ENCODE measurements around the gene PRPF18.

Gene PRPF18

DNA sequence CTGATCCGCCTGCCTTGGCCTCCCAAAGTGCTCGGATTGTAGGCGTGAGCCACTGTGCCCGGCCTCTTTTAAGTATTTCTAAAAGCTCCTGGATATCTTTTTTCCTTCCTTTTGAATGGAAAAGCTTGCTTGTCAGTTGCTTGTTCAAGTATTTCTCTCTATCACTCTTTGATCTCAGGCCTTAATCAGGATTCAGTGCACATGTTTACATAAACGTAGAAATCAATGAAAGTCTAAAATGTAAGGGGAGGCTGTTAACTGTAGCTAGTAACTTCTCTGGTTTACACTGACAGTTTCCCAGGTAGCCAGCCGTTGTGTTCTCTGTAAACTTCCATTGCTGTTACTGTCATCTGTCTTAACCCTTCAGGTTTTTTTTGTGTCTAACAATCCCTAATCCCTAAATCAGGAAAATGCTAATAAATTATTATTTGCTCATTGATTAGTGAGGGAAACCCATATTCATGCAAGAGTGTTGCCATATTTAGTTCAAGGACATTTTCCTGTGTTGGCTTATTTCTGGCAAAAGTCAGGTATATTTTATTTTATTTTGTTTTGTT is 1.5 kb upstream of the PRPF18 start:
- ATAC-seq (replicated peaks; ENCODE audit: extremely low read depth, poor library complexity, severe bottlenecking): no peak
- Mint-ChIP-seq H3K4me1 (peaks cover 33% of the 10 kb centered on the region), H3K36me3 (ENCODE audit: insufficient read depth) (peaks cover 6% of the 10 kb centered on the region), H3K9me3 (no peaks in the 10 kb centered on the region), H3K4me3 (no peak overlapping the region), H3K27ac (ENCODE audit: low read depth) (no peak overlapping the region), H3K27me3 (peaks cover 54% of the 10 kb centered on the region)
- no peak for DNase-seq (ENCODE audit: low spot score in 2 of 2)

DNA sequence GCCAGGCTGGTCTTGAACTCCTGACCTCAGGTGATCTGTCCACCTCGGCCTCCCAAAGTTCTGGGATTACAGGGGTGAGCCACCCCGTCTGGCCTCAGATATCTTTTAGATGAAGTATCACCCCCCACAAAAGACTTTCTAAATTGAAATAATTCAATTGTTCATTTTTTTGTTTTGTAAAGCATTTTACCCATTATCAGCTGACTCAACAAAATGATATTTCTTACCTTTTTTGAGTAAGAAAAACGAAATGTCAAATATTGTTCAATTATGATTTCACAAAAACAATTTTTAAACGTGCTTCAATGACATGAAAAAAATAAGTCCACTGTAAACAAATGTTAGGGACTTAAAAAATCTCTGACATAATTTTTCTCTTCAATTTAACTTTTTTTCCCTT is 822 bp upstream of the PRPF18 start:
- peaks cover 33% of the 10 kb centered on the region for H3K4me1 Mint-ChIP-seq
- no peak for ATAC-seq (replicated peaks; ENCODE audit: extremely low read depth, poor library complexity, severe bottlenecking)
- no peaks in the 10 kb centered on the region for H3K9me3 Mint-ChIP-seq
- peaks cover 48% of the 10 kb centered on the region for H3K27me3 Mint-ChIP-seq
- H3K36me3 Mint-ChIP-seq (ENCODE audit: insufficient read depth): peaks cover 10% of the 10 kb centered on the region
- no peak overlapping the region for H3K4me3 Mint-ChIP-seq
- no peak overlapping the region for H3K27ac Mint-ChIP-seq (ENCODE audit: low read depth)
- no peak for DNase-seq (ENCODE audit: low spot score in 2 of 2)

DNA sequence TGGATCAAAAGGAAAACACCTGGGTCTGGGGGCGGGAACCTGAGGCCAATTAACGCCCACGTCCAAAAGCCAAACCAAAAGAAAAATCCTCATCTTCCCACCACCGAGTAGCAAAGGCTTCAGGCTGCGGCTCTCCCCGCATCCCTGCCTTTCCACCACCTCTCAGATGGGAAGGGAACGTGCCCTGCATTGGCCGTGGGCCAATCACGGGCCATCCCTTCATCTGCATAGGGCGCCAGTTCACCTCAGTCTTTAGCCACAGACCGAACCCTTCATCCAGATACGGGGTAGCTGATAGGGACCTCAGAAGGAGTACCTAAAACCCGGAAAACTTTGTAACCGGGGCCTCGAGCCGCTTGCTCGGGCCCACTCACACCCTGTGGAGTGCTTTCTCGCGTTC is 626 bp downstream of the PRPF18 start:
- Mint-ChIP-seq H3K36me3 (ENCODE audit: insufficient read depth) (peaks cover 15% of the 10 kb centered on the region), H3K4me1 (peaks cover 34% of the 10 kb centered on the region)

DNA sequence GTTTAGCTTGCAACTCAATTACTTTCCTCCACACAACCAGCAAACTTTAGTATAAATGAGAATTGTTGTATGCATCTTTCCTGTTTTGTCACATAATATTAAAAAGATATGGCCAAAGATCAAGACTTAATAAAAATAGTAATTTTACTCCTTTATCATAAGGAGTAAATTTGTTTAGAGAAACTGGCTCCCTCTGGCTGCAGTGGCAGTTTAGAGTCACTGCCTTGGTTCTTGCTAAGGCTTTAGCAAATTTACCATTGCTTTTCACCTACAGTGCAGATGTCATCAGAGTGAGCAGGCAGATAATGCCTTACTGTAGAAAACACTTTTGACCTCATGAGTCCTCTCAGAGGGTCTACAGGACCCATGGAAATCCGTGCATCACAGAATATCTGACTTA is 2.6 kb downstream of the PRPF18 start:
- no peaks in the 10 kb centered on the region for H3K9me3 Mint-ChIP-seq
- H3K4me1 Mint-ChIP-seq: peaks cover 48% of the 10 kb centered on the region
- H3K27me3 Mint-ChIP-seq: peaks cover 14% of the 10 kb centered on the region
- no peak overlapping the region for H3K4me3 Mint-ChIP-seq
- no peak overlapping the region for H3K27ac Mint-ChIP-seq (ENCODE audit: low read depth)
- H3K36me3 Mint-ChIP-seq (ENCODE audit: insufficient read depth): peaks cover 17% of the 10 kb centered on the region
- no peak for ATAC-seq (replicated peaks; ENCODE audit: extremely low read depth, poor library complexity, severe bottlenecking)
- no peak for DNase-seq (ENCODE audit: low spot score in 2 of 2)

More for the DNA sequence above, 626 bp downstream of the PRPF18 start:
- ATAC-seq (replicated peaks; ENCODE audit: extremely low read depth, poor library complexity, severe bottlenecking) (no peak), DNase-seq (ENCODE audit: low spot score in 2 of 2) (no peak)
- H3K27ac Mint-ChIP-seq (ENCODE audit: low read depth): peak overlapping the region; percentile 98
- H3K27me3 Mint-ChIP-seq: peaks cover 33% of the 10 kb centered on the region
- no peaks in the 10 kb centered on the region for H3K9me3 Mint-ChIP-seq
- H3K4me3 Mint-ChIP-seq: peak overlapping the region; percentile 99

DNA sequence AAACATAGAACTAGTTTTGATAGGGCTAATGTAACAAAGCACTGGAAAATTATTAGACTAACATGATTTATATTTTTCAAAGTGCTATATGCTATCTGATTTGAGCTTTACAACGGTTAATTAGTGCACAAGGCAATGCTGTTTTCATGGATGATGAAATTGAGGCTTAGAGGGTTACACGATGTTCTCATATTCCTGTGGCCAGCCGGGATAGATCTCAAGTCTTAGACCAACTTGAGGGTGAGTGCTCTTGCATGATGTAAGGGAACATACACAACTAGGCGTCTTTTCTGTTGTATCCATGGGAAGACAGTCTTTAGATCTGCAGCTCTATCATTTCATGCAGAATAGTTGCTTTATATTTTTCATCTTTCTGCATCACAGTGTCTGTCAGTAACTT is 4.1 kb downstream of the PRPF18 start:
- DNase-seq (ENCODE audit: low spot score in 2 of 2) (no peak), ATAC-seq (replicated peaks; ENCODE audit: extremely low read depth, poor library complexity, severe bottlenecking) (no peak)
- Mint-ChIP-seq H3K27me3 (no peaks in the 10 kb centered on the region), H3K9me3 (no peaks in the 10 kb centered on the region), H3K4me1 (peaks cover 55% of the 10 kb centered on the region), H3K36me3 (ENCODE audit: insufficient read depth) (peaks cover 19% of the 10 kb centered on the region), H3K4me3 (no peak overlapping the region), H3K27ac (ENCODE audit: low read depth) (no peak overlapping the region)

DNA sequence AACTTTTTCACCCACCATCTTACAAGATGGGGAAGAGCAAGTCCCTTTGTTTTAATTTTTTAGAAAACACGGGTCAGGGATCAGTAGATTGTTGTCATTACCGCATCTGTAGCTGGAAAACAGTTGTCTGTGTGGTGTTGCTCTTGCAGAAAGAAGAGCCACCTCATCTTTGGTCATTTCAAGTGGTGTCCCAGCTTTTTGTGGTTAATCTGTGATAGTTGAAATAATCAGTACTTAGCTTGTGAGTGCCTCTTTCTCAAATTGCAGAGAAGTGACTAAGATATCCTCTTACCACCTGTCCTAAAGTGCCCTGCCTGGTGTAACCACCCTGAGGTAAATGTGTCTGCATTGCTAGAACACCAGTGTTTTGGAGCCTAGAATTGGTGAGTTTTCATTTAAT is 5.5 kb downstream of the PRPF18 start:
- no peaks in the 10 kb centered on the region for H3K27me3 Mint-ChIP-seq
- H3K9me3 Mint-ChIP-seq: no peaks in the 10 kb centered on the region
- no peak overlapping the region for H3K4me3 Mint-ChIP-seq
- no peak overlapping the region for H3K27ac Mint-ChIP-seq (ENCODE audit: low read depth)
- DNase-seq (ENCODE audit: low spot score in 2 of 2): no peak
- peaks cover 24% of the 10 kb centered on the region for H3K36me3 Mint-ChIP-seq (ENCODE audit: insufficient read depth)
- no peak for ATAC-seq (replicated peaks; ENCODE audit: extremely low read depth, poor library complexity, severe bottlenecking)
- peaks cover 53% of the 10 kb centered on the region for H3K4me1 Mint-ChIP-seq

DNA sequence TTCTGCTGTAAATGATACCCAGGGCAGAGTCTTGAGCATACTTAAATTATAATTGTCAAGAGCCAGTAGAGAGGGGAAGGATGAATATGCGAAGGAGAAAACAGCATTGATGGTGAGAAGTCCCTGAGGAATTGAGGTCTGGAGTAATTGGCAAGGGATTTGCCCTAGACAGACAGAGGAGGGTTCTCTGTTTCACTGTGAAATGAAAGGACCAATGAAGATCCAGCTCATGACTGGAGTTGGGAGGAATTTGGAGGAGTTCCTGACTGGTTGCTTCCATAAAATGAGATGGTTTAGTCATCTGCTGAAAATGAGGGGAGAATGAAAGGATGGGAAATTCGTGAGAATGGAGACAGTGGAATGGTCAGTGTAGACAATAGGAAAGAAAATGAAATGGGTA is 6.8 kb downstream of the PRPF18 start:
- ATAC-seq (replicated peaks; ENCODE audit: extremely low read depth, poor library complexity, severe bottlenecking) (no peak), DNase-seq (ENCODE audit: low spot score in 2 of 2) (no peak)
- H3K4me3 Mint-ChIP-seq: no peak overlapping the region
- no peak overlapping the region for H3K27ac Mint-ChIP-seq (ENCODE audit: low read depth)
- H3K36me3 Mint-ChIP-seq (ENCODE audit: insufficient read depth): peaks cover 29% of the 10 kb centered on the region
- H3K4me1 Mint-ChIP-seq: peaks cover 44% of the 10 kb centered on the region
- H3K9me3 Mint-ChIP-seq: no peaks in the 10 kb centered on the region
- H3K27me3 Mint-ChIP-seq: no peaks in the 10 kb centered on the region

DNA sequence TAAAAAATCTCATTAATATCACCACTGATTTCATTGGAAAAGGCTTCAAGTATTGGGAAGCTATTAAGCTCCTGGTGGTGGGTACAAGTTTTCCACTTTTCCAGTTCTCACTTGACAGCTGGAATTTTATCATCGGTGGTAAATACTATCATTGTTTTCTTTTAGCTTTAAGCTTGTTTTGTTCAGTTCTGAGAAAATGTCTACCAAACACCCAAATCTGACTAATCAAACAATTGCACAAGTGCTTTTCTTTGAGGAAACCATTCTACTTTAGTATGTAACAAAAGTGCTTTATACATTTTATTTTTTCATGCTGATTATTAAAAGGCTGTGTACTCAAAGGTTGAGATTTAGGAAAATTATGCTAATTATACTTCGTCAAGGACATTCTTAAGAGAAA is 7.9 kb downstream of the PRPF18 start:
- H3K36me3 Mint-ChIP-seq (ENCODE audit: insufficient read depth): peaks cover 32% of the 10 kb centered on the region
- H3K4me3 Mint-ChIP-seq: no peak overlapping the region
- DNase-seq (ENCODE audit: low spot score in 2 of 2): no peak
- H3K4me1 Mint-ChIP-seq: peaks cover 34% of the 10 kb centered on the region
- no peak for ATAC-seq (replicated peaks; ENCODE audit: extremely low read depth, poor library complexity, severe bottlenecking)
- H3K9me3 Mint-ChIP-seq: no peaks in the 10 kb centered on the region
- H3K27me3 Mint-ChIP-seq: no peaks in the 10 kb centered on the region
- H3K27ac Mint-ChIP-seq (ENCODE audit: low read depth): no peak overlapping the region

DNA sequence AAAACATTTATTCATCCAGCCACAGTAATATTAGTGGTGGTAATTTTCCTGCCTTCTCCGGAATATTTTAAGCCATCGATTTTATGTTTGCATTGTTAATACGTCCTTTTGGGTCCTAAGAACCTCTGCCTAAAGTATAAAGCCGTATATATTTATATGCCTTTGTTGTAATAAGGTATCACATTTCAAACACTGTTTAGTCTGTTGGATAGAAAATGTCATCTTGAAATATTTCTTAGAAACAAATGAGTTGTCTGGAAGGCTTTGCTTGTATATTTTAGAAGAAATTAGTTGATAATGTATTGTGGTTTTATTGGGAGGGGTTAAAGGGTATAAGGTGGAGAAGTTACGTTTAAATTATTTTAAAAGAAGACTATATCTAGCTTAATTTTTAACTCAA is 11.1 kb downstream of the PRPF18 start:
- no peak overlapping the region for H3K4me3 Mint-ChIP-seq
- no peak overlapping the region for H3K27ac Mint-ChIP-seq (ENCODE audit: low read depth)
- ATAC-seq (replicated peaks; ENCODE audit: extremely low read depth, poor library complexity, severe bottlenecking) (no peak), DNase-seq (ENCODE audit: low spot score in 2 of 2) (no peak)
- H3K27me3 Mint-ChIP-seq: no peaks in the 10 kb centered on the region
- no peaks in the 10 kb centered on the region for H3K9me3 Mint-ChIP-seq
- H3K4me1 Mint-ChIP-seq: peaks cover 24% of the 10 kb centered on the region
- H3K36me3 Mint-ChIP-seq (ENCODE audit: insufficient read depth): peaks cover 34% of the 10 kb centered on the region

DNA sequence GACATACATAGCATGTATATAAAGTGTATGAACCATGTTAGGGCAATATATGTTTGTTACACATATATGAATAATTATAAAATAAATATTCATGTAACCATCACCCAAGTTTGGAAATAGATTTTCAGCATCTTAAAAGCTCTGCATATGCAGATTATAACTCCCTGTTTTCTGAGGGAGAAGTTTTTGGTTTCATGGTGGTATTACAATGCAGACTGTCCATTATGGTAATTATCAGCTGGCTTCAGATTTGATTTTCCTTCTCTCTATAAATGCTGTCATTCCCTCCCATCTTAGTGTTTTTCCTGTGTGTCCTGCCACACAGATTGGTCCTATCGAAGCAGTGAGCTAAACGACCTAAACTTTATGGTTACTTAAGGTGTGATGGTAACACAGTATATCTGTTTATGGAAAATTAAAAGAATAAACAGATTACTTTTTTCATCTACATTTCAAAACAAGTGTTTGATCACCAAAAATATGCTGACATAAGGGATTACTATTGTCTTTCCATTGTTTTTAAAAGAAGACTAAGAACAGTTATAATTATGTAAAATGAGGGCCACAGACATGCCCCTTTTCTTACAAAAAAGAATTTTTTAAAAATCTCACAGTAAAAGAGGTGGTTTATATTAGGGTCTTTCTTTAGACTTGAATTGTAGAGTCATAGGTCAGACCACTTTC is 17.7 kb downstream of the PRPF18 start:
- ATAC-seq (replicated peaks; ENCODE audit: extremely low read depth, poor library complexity, severe bottlenecking) (no peak), DNase-seq (ENCODE audit: low spot score in 2 of 2) (no peak)
- no peaks in the 10 kb centered on the region for H3K27me3 Mint-ChIP-seq
- H3K36me3 Mint-ChIP-seq (ENCODE audit: insufficient read depth): peaks cover 45% of the 10 kb centered on the region
- H3K27ac Mint-ChIP-seq (ENCODE audit: low read depth): no peak overlapping the region
- H3K4me1 Mint-ChIP-seq: peaks cover 6% of the 10 kb centered on the region
- H3K4me3 Mint-ChIP-seq: no peak overlapping the region
- H3K9me3 Mint-ChIP-seq: no peaks in the 10 kb centered on the region

DNA sequence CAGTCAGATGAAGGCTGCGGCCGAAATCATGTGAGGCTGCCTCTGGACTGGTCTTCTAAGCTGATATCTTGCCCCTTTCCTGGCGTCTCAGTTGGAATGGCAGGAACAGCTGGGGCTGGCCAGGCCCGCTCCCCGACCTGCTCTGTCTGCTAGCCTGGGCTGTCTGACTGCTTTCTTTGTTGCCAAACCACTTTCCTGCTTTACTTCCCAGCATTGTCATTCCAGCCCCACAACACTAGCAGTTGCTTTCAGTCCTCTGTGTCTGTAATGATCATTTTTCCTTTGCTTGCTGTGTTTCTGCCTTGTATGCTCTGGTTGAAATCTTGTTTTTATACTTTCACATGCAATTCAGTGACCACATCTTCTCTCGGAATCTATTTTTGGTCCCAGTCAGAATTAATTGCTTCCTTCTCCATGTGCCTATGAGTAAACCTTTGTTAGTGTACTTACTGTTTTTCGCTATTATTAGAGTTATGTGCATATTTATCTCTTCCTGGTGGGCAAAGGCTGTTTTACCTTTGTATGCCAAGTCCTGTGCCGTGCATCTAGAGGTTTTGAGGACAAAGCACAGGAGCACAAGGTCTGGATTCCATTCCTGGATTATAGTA is 21.6 kb downstream of the PRPF18 start:
- DNase-seq (ENCODE audit: low spot score in 2 of 2) (no peak), ATAC-seq (replicated peaks; ENCODE audit: extremely low read depth, poor library complexity, severe bottlenecking) (no peak)
- peaks cover 6% of the 10 kb centered on the region for H3K4me1 Mint-ChIP-seq
- H3K27me3 Mint-ChIP-seq: no peaks in the 10 kb centered on the region
- no peaks in the 10 kb centered on the region for H3K9me3 Mint-ChIP-seq
- no peak overlapping the region for H3K27ac Mint-ChIP-seq (ENCODE audit: low read depth)
- peaks cover 61% of the 10 kb centered on the region for H3K36me3 Mint-ChIP-seq (ENCODE audit: insufficient read depth)
- H3K4me3 Mint-ChIP-seq: no peak overlapping the region

DNA sequence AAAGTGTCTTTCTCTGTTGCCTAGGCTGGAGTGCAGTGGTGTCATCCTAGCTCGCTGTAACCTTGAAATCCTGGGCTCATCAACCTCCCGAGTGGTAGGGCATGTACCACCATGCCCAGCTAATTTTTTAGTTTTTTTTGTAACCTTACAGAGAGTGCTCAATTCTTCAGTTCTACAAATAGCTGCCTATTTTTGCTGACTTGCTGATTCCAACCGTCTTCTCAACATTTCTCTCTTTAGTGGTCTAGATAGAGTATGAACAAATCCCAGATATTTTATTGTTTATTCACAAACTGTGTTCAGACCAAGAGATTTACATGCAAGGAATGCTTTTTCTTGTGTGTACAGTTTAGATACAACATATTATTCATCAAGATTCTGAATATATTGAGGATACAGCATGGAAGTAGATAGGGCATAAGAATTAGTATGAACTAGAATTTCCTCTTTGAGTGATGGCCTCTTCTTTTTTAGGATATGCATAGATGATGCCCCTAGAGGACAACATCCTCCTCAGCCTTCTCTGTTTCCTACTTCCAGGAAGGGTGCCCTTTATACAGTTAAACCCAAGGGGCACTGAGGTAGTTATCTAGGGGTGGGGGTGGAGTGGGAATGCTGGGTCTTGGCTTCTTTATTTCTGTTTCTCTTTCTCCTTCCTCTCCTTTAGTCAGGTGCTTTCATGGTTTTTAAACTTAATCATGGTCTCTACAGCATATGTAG is 26.0 kb downstream of the PRPF18 start:
- H3K4me3 Mint-ChIP-seq: no peak overlapping the region
- no peak for DNase-seq (ENCODE audit: low spot score in 2 of 2)
- H3K36me3 Mint-ChIP-seq (ENCODE audit: insufficient read depth): peaks cover 67% of the 10 kb centered on the region
- H3K27me3 Mint-ChIP-seq: no peaks in the 10 kb centered on the region
- H3K4me1 Mint-ChIP-seq: peaks cover 6% of the 10 kb centered on the region
- no peak overlapping the region for H3K27ac Mint-ChIP-seq (ENCODE audit: low read depth)
- no peaks in the 10 kb centered on the region for H3K9me3 Mint-ChIP-seq
- ATAC-seq (replicated peaks; ENCODE audit: extremely low read depth, poor library complexity, severe bottlenecking): no peak

DNA sequence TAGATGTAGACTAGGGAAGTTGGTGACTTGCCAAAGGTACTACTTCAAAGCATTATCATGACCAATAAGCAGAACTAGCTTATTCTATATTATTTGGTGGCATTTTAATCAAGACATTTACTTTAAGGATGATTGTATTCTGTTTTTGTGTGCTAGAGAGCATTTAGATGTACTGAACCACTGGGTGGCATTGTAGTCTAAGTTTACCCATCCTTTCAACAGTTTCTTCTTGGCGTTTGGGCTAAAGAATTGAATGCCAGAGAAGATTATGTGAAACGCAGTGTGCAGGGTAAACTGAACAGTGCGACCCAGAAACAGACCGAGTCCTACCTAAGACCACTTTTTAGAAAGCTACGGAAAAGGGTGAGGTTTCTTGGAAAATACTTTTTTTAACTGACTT is 26.8 kb downstream of the PRPF18 start:
- no peaks in the 10 kb centered on the region for H3K9me3 Mint-ChIP-seq
- H3K4me3 Mint-ChIP-seq: no peak overlapping the region
- peaks cover 3% of the 10 kb centered on the region for H3K4me1 Mint-ChIP-seq
- no peaks in the 10 kb centered on the region for H3K27me3 Mint-ChIP-seq
- no peak overlapping the region for H3K27ac Mint-ChIP-seq (ENCODE audit: low read depth)
- peaks cover 71% of the 10 kb centered on the region for H3K36me3 Mint-ChIP-seq (ENCODE audit: insufficient read depth)
- ATAC-seq (replicated peaks; ENCODE audit: extremely low read depth, poor library complexity, severe bottlenecking) (no peak), DNase-seq (ENCODE audit: low spot score in 2 of 2) (no peak)
